Uterus (tissue), 4 donors: Measurements from ENCODE around the gene CPZ. TPM values are rescaled to one million over a fixed set of nuclear protein-coding genes. Genes with fewer than 3 reads are reported as not detected.

Experiments
- DNase-seq, 2 donors: peaks; one replicate each; pipeline ENCODE4 v3.0.0-alpha.2; 2019 to 2020
- H3K27ac ChIP-seq, 2 donors: fragments of 200-600 bp; sonication (generic); 1 replicate in 1 of 2; 2 replicates in 1 of 2; pipeline ENCODE4 v1.5.1; 2016 to 2018
- H3K27me3 ChIP-seq, 2 donors: fragments of 200-600 bp; sonication (generic); one replicate each; pipeline ENCODE4 v1.5.1; 2018 to 2019; ENCODE audit warnings: control low read depth in 1 of 2
- H3K36me3 ChIP-seq, 2 donors: fragments of 200-600 bp; sonication (generic); one replicate each; pipeline ENCODE4 v1.5.1; 2019; ENCODE audit warnings: control low read depth in 1 of 2
- H3K4me1 ChIP-seq, 2 donors: fragments of 200-600 bp; sonication (generic); one replicate each; pipeline ENCODE4 v1.5.1; 2018 to 2019; ENCODE audit warnings: control low read depth in 1 of 2
- H3K4me3 ChIP-seq, 2 donors: fragments of 200-600 bp; sonication (generic); 1 replicate in 1 of 2; 2 replicates in 1 of 2; pipeline ENCODE4 v1.5.1; 2018 to 2019; ENCODE audit warnings: mild to moderate bottlenecking in 1 of 2
- H3K9me3 ChIP-seq, 2 donors: fragments of 200-600 bp; sonication (generic); one replicate each; pipeline ENCODE4 v1.5.1; 2019; ENCODE audit warnings: control low read depth in 1 of 2
- POLR2A ChIP-seq, 2 donors: fragments of 450-650 bp; IDR thresholded peaks; one replicate each; pipeline ENCODE4 v1.6.1; 2016; ENCODE audit warnings: antibody characterized with exemption in 2 of 2, mild to moderate bottlenecking in 1 of 2, moderate library complexity in 1 of 2
- intact Hi-C: fragments of 100-400 bp; cut with DNase I; formaldehyde crosslinking; loops from one replicate; pipeline ENCODE4 v1.15.1; 2023; ENCODE audit warnings: low total_unique reads
- total RNA-seq, 4 donors: library from RNA; depleted of rRNA in 3 of 4; stranded (reverse); fragments of >200 nt in 3 of 4; gene quantifications; one replicate each; pipeline versions ENCODE4 v1.1.0 to v1.2.4, GENCODE V29; 2014 to 2023
- TF ChIP-seq, protein P1 (sequence below), 4 experiments: fragments of 200-600 bp in 2 of 4; fragments of 450-650 bp in 2 of 4; sonication (generic) in 2 of 4; IDR thresholded peaks; one replicate each; pipeline ENCODE4 v1.5.1; 2016 to 2019; ENCODE audit warnings: antibody characterized with exemption in 4 of 4, mild to moderate bottlenecking in 2 of 4, moderate library complexity in 1 of 4
- donor health status: DM: yes; HTN: yes; CAD: no.

Gene CPZ
- total RNA-seq, 4 donors from 2014 or later, result 0.29 to 45.8 (median 5.4) TPM

- no peaks in the 10 kb centered on the region for H3K4me1 ChIP-seq
- intact Hi-C loops, result no loop called here
- DNase-seq, result no peak
Measured at GRCh38 chr4:8553216-8553615, 39.3 kb upstream of the CPZ start.

DNA sequence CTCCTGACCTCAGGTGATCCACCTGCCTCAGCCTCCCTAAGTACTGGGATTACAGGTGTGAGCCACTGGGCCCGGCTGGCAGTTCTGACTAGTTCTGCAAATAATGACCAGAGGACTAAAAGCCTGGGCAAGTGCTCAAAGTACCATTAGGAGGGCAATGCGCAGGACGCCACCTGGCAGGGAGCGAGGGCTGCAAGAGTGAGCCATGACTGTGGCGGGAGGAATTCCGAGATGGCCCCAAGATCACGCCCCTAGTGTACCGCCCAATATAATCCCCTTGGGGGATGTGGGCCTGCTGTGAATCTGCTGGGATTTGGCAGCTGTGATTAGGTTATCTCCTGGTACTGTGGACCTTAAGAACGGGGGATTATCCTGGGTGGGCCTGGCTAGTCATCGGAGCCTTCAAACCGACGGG is 38.6 kb upstream of the CPZ start:
- no peak overlapping the region for H3K4me3 ChIP-seq
- H3K27ac ChIP-seq, result no peak overlapping the region
- no peaks in the 10 kb centered on the region for H3K9me3 ChIP-seq
- H3K4me1 ChIP-seq, result no peaks in the 10 kb centered on the region
- intact Hi-C loops, result no loop called here
- H3K27me3 ChIP-seq, result no peaks in the 10 kb centered on the region
- H3K36me3 ChIP-seq, result no peaks in the 10 kb centered on the region
- no peak for TF ChIP-seq POLR2A (IDR thresholded peaks at IDR 0.05)
- TF ChIP-seq, protein P1, sequence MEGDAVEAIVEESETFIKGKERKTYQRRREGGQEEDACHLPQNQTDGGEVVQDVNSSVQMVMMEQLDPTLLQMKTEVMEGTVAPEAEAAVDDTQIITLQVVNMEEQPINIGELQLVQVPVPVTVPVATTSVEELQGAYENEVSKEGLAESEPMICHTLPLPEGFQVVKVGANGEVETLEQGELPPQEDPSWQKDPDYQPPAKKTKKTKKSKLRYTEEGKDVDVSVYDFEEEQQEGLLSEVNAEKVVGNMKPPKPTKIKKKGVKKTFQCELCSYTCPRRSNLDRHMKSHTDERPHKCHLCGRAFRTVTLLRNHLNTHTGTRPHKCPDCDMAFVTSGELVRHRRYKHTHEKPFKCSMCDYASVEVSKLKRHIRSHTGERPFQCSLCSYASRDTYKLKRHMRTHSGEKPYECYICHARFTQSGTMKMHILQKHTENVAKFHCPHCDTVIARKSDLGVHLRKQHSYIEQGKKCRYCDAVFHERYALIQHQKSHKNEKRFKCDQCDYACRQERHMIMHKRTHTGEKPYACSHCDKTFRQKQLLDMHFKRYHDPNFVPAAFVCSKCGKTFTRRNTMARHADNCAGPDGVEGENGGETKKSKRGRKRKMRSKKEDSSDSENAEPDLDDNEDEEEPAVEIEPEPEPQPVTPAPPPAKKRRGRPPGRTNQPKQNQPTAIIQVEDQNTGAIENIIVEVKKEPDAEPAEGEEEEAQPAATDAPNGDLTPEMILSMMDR (IDR thresholded peaks at IDR 0.05), result no peak
- no peak for DNase-seq

More at GRCh38 chr4:8553216-8553615, 39.3 kb upstream of the CPZ start:
- TF ChIP-seq POLR2A (IDR thresholded peaks at IDR 0.05), result no peak
- TF ChIP-seq, protein P1 (IDR thresholded peaks at IDR 0.05), result no peak
- Histone ChIP-seq H3K4me3 (no peak overlapping the region), H3K9me3 (no peaks in the 10 kb centered on the region), H3K27me3 (no peaks in the 10 kb centered on the region), H3K27ac (no peak overlapping the region), H3K36me3 (no peaks in the 10 kb centered on the region)

- no peak for DNase-seq
- intact Hi-C loops, result no loop called here
- Histone ChIP-seq H3K36me3 (no peaks in the 10 kb centered on the region), H3K4me3 (no peak overlapping the region), H3K9me3 (no peaks in the 10 kb centered on the region), H3K27me3 (no peaks in the 10 kb centered on the region), H3K4me1 (no peaks in the 10 kb centered on the region), H3K27ac (no peak overlapping the region)
- no peak for TF ChIP-seq POLR2A (IDR thresholded peaks at IDR 0.05)
- TF ChIP-seq, protein P1 (IDR thresholded peaks at IDR 0.05), result no peak
Measured at GRCh38 chr4:8554555-8555100, 37.9 kb upstream of the CPZ start.

- no peaks in the 10 kb centered on the region for H3K36me3 ChIP-seq
- intact Hi-C loops, result no loop called here
- H3K27ac ChIP-seq, result no peak overlapping the region
- no peaks in the 10 kb centered on the region for H3K4me1 ChIP-seq
- TF ChIP-seq POLR2A (IDR thresholded peaks at IDR 0.05), result no peak
- TF ChIP-seq, protein P1 (IDR thresholded peaks at IDR 0.05), result no peak
- no peaks in the 10 kb centered on the region for H3K27me3 ChIP-seq
- DNase-seq, result no peak
- no peaks in the 10 kb centered on the region for H3K9me3 ChIP-seq
- H3K4me3 ChIP-seq, result no peak overlapping the region
Measured at GRCh38 chr4:8555716-8556115, 36.8 kb upstream of the CPZ start.

- intact Hi-C loops, result no loop called here
- no peaks in the 10 kb centered on the region for H3K9me3 ChIP-seq
- no peak overlapping the region for H3K4me3 ChIP-seq
- H3K27me3 ChIP-seq, result no peaks in the 10 kb centered on the region
- H3K4me1 ChIP-seq, result no peaks in the 10 kb centered on the region
- no peak overlapping the region for H3K27ac ChIP-seq
- no peak for DNase-seq
- TF ChIP-seq POLR2A (IDR thresholded peaks at IDR 0.05), result no peak
- TF ChIP-seq, protein P1 (IDR thresholded peaks at IDR 0.05), result no peak
- no peaks in the 10 kb centered on the region for H3K36me3 ChIP-seq
Measured at GRCh38 chr4:8556341-8557150, 36.0 kb upstream of the CPZ start.
